PC-3 (cell line): ENCODE measurements around the gene CHEK2. TPM values are rescaled to one million over a fixed set of nuclear protein-coding genes. Genes with fewer than 3 reads are reported as not detected.

ENCODE experiments used
- ATAC-seq: fragments of 200-7000 bp; cut with Tn5 transposase; 2 replicates; pipeline ENCODE4 v1.9.1; 2020; ENCODE audit warnings: mild to moderate bottlenecking, moderate library complexity
- BruUV-seq: library from RNA; stranded (reverse); fragments of 400-500 nt; replicated peaks from 2 replicates; lab custom pipeline; 2021; lab: Mats Ljungman, UMichigan
- CTCF ChIA-PET: fragments of 300-600 bp; sonication (Branson Sonifier 250); formaldehyde crosslinking; loops from one replicate; lab custom pipeline; 2022; ENCODE audit warnings: antibody characterized with exemption; lab: Charles Lee
- POLR2A ChIA-PET: fragments of 300-600 bp; sonication (Branson Sonifier 250); formaldehyde crosslinking; loops from one replicate; lab custom pipeline; 2022; ENCODE audit warnings: antibody characterized with exemption; ENCODE audit not compliant: unreplicated experiment; lab: Charles Lee
- DNase-seq: peaks from one replicate; pipeline ENCODE4 v3.0.0-alpha.2; 2015
- H2AFZ ChIP-seq: fragments of 300-600 bp; sonication (generic); 2 replicates; pipeline ENCODE4 v1.6.0; 2016; ENCODE audit warnings: antibody characterized with exemption, low read length
- H3F3A ChIP-seq: fragments of 300-600 bp; sonication (generic); one replicate; pipeline ENCODE4 v1.6.0; 2017; ENCODE audit warnings: antibody characterized with exemption, low read length, control low read depth, mild to moderate bottlenecking; ENCODE audit not compliant: unreplicated experiment
- H3K27ac ChIP-seq: fragments of 300-600 bp; sonication (generic); 2 replicates; pipeline ENCODE4 v1.5.1; 2016; ENCODE audit warnings: mild to moderate bottlenecking, low read length
- H3K27me3 ChIP-seq: fragments of 300-600 bp; sonication (generic); 2 replicates; pipeline ENCODE4 v1.6.1; 2016; ENCODE audit warnings: low read length, mixed read lengths
- H3K36me3 ChIP-seq: fragments of 300-600 bp; sonication (generic); 2 replicates; pipeline ENCODE4 v1.6.1; 2016; ENCODE audit warnings: low read depth, mixed run types, low read length, mixed read lengths
- H3K4me1 ChIP-seq: fragments of 300-600 bp; sonication (generic); 2 replicates; pipeline ENCODE4 v1.5.1; 2016; ENCODE audit warnings: low read length; ENCODE audit not compliant: insufficient read depth
- H3K4me2 ChIP-seq: fragments of 300-600 bp; sonication (generic); 2 replicates; pipeline ENCODE4 v1.6.0; 2016; ENCODE audit warnings: low read length
- H3K4me3 ChIP-seq: fragments of 300-600 bp; sonication (generic); 2 replicates; pipeline ENCODE4 v1.5.1; 2016; ENCODE audit warnings: mild to moderate bottlenecking, low read length, mixed read lengths
- H3K79me2 ChIP-seq: fragments of 300-600 bp; sonication (generic); 2 replicates; pipeline ENCODE4 v1.6.1; 2017; ENCODE audit warnings: low read length, mixed read lengths
- H3K9ac ChIP-seq: fragments of 300-600 bp; sonication (generic); 2 replicates; pipeline ENCODE4 v1.6.0; 2016; ENCODE audit warnings: mild to moderate bottlenecking, low read length
- H3K9me2 ChIP-seq: fragments of 300-600 bp; sonication (generic); replicated peaks from 2 replicates; pipeline ENCODE4 v1.6.1; 2016; ENCODE audit warnings: mixed run types, low read length, mixed read lengths
- H3K9me3 ChIP-seq: fragments of 300-600 bp; sonication (generic); 2 replicates; pipeline ENCODE4 v1.6.1; 2016; ENCODE audit warnings: low read length, mixed read lengths
- H4K20me1 ChIP-seq: fragments of 300-600 bp; sonication (generic); 2 replicates; pipeline ENCODE4 v1.6.1; 2016; ENCODE audit warnings: low read length, mixed read lengths
- EZH2 ChIP-seq: fragments of 300-600 bp; sonication (generic); IDR thresholded peaks from one replicate; pipeline ENCODE4 v1.6.1; 2017; ENCODE audit warnings: antibody characterized with exemption, mild to moderate bottlenecking, low read length; ENCODE audit not compliant: unreplicated experiment
- EZH2phosphoT487 ChIP-seq: fragments of 300-600 bp; sonication (generic); IDR thresholded peaks from 2 replicates; pipeline ENCODE4 v1.6.1; 2018; ENCODE audit warnings: mild to moderate bottlenecking, antibody characterized with exemption, low read length, borderline replicate concordance
- intact Hi-C: fragments of 100-400 bp; cut with micrococcal nuclease; formaldehyde crosslinking; loops from 2 replicates; pipeline ENCODE4 v1.9.0; 2023
- total RNA-seq: library from RNA; depleted of rRNA; stranded (reverse); fragments of >200 nt; gene quantifications from 2 replicates; pipeline ENCODE4 v1.2.3, GENCODE V29; 2014
- TF ChIP-seq, protein P1 (sequence below): fragments of 300-600 bp; sonication (generic); conservative IDR thresholded peaks from 2 replicates; pipeline ENCODE4 v1.5.1; 2017; ENCODE audit warnings: antibody characterized with exemption, low read depth, mild to moderate bottlenecking, low read length

CHEK2 gene
- total RNA-seq, 1 experiment from 2014 or later = 21.0 TPM

DNA sequence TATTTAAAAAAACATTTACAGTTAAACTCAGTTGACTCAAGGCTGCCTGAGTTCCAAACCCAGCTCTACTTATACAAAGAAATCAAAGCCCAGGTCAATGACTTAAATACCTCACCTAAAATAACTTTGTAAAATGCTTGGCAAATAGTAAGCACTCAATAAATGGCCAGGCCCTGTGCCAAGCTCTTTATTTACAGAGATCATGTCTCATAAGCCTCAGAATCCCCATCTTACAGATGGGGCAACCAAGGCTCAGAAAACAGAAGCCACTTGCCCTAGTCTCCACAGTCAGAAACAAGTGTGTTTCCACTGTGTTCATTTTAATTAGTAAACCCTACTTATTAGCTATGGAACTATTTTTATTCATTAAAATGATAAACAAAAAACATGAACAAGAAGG is 31.5 kb downstream of the CHEK2 start:
- Histone ChIP-seq H2AFZ (no peak overlapping the region), H3K4me2 (peak overlapping the region; percentile 80), H3K36me3 (peaks cover 2% of the 10 kb centered on the region; the same call in 1 of the 2 replicates), H3K9me2 (no peaks in the 10 kb centered on the region), H3K9me3 (no peaks in the 10 kb centered on the region), H3K4me3 (no peak overlapping the region), H3K27ac (peak overlapping the region; percentile 92), H3K9ac (peak overlapping the region; percentile 29; the same call in 1 of the 2 replicates), H3K79me2 (no peaks in the 10 kb centered on the region), H3K27me3 (no peaks in the 10 kb centered on the region), H4K20me1 (no peaks in the 10 kb centered on the region), H3K4me1 (peaks cover 34% of the 10 kb centered on the region), H3F3A (peaks cover 13% of the 10 kb centered on the region)
- peak; percentile 45 for ATAC-seq
- peak; percentile 71 for DNase-seq
- intact Hi-C loops = loop anchor here (2.0 to 5.0 kb wide), 2 partner anchors 33 to 108 kb away; partner anchors contain the start of gene HSCB
- POLR2A ChIA-PET = interaction anchor here (0.6 to 0.9 kb wide), 3 partner anchors 36 to 173 kb away, joined by 3 to 4 read pairs (median 3); partner anchors contain the start of gene ZNRF3
- CTCF ChIA-PET = no interaction called here
- TF ChIP-seq EZH2 (no peak), EZH2phosphoT487 (no peak)
- TF ChIP-seq, protein P1, sequence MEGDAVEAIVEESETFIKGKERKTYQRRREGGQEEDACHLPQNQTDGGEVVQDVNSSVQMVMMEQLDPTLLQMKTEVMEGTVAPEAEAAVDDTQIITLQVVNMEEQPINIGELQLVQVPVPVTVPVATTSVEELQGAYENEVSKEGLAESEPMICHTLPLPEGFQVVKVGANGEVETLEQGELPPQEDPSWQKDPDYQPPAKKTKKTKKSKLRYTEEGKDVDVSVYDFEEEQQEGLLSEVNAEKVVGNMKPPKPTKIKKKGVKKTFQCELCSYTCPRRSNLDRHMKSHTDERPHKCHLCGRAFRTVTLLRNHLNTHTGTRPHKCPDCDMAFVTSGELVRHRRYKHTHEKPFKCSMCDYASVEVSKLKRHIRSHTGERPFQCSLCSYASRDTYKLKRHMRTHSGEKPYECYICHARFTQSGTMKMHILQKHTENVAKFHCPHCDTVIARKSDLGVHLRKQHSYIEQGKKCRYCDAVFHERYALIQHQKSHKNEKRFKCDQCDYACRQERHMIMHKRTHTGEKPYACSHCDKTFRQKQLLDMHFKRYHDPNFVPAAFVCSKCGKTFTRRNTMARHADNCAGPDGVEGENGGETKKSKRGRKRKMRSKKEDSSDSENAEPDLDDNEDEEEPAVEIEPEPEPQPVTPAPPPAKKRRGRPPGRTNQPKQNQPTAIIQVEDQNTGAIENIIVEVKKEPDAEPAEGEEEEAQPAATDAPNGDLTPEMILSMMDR = no peak
- TSS peak; percentile 95 for BruUV-seq

GRCh38 chr22:28706845-28707244 is 34.8 kb downstream of the CHEK2 start:
- H3K4me2 ChIP-seq = no peak overlapping the region
- H3F3A ChIP-seq = peaks cover 13% of the 10 kb centered on the region
- H3K36me3 ChIP-seq = peaks cover 2% of the 10 kb centered on the region; the same call in 1 of the 2 replicates
- H3K9me2 ChIP-seq = no peaks in the 10 kb centered on the region
- peaks cover 22% of the 10 kb centered on the region for H3K4me1 ChIP-seq
- ChIA-PET CTCF (no interaction called here), POLR2A (no interaction called here)
- no peaks in the 10 kb centered on the region for H3K27me3 ChIP-seq
- ATAC-seq (no peak), DNase-seq (no peak)
- no peak overlapping the region for H2AFZ ChIP-seq
- TF ChIP-seq EZH2phosphoT487 (no peak), EZH2 (no peak)
- TF ChIP-seq, protein P1 = no peak
- intact Hi-C loops = no loop called here
- no peak overlapping the region for H3K4me3 ChIP-seq
- H3K9ac ChIP-seq = no peak overlapping the region
- no peaks in the 10 kb centered on the region for H3K9me3 ChIP-seq
- no TSS peak for BruUV-seq
- no peak overlapping the region for H3K27ac ChIP-seq
- H3K79me2 ChIP-seq = no peaks in the 10 kb centered on the region
- H4K20me1 ChIP-seq = no peaks in the 10 kb centered on the region

DNA sequence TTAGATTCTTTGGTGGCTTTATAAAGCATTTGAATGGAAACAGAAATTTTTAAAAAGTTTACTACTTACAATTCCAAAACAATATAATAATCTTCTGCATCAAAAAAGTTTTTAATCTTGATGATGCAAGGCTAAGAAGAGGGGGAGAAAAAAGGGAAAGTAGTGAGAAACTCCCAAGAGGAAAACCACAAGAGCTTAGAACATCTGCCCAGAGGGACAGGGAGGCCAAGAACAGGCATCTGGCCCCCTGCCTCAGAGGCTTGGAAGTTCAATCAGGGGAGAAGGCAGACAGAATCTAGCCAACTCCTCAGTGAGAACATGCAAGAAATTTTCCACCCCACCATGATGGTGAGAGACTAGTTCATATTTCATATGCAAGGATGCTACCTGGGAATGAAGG is 38.2 kb downstream of the CHEK2 start:
- H3K9me2 ChIP-seq = no peaks in the 10 kb centered on the region
- CTCF ChIA-PET = no interaction called here
- POLR2A ChIA-PET = no interaction called here
- no peaks in the 10 kb centered on the region for H3K4me1 ChIP-seq
- BruUV-seq = no TSS peak
- no peak overlapping the region for H2AFZ ChIP-seq
- H4K20me1 ChIP-seq = no peaks in the 10 kb centered on the region
- H3F3A ChIP-seq = no peaks in the 10 kb centered on the region
- ATAC-seq (no peak), DNase-seq (no peak)
- H3K4me3 ChIP-seq = no peak overlapping the region
- H3K4me2 ChIP-seq = no peak overlapping the region
- intact Hi-C loops = no loop called here
- H3K27ac ChIP-seq = no peak overlapping the region
- TF ChIP-seq EZH2phosphoT487 = no peak
- TF ChIP-seq, protein P1 = no peak
- TF ChIP-seq EZH2 = no peak
- H3K27me3 ChIP-seq = no peaks in the 10 kb centered on the region
- H3K9ac ChIP-seq = no peak overlapping the region
- H3K9me3 ChIP-seq = no peaks in the 10 kb centered on the region
- 0 out of 2 replicates have a peak, but pooled peaks cover 2% of the 10 kb centered on the region for H3K36me3 ChIP-seq
- H3K79me2 ChIP-seq = no peaks in the 10 kb centered on the region
